ENCODE measurements around the gene GLRB.

DNA sequence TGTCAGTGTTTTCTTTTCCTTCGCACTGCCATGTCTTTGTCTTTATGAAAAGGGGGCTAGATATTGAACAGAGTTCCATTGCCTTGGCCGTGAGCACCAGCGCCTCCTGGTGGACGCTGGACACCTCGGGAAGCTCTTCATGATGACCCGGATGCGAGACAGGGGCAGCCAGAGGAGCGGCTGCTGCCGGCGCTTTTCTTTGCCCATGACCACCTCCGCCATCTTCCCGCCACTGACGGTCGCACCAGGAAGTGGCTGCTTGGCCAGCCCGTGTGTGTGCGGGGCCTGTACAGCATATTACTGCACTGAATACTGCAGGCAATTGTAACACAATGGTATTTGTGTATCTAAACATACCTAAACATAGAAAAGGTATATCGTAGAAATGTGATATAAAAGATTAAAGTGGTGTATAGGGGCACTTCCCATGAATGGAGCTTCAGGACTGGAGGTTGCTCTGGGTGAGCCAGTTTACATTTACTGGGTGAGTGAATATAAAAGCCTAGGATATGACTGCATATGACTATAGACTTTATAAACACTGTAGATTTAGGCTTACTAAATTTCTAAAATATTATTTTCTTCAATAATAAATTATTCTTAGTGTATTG, 128.8 kb downstream of the GLRB start:
- TF ChIP-seq EZH2phosphoT487 (IDR thresholded peaks at IDR 0.05; ENCODE audit: low read depth), result no peak
- TF ChIP-seq CTCF (IDR thresholded peaks at IDR 0.05; ENCODE audit: low read depth, low read length), result peak; percentile 46
